NOMO-1 (cell line): ENCODE results near the gene BAG3.
A peak's percentile ranks its signal among the peaks of the same experiment; 100 is the strongest.
"Not testable (repeated sequence)": the region's sequence is repeated elsewhere in the genome, so short reads cannot be mapped to it uniquely, and the experiment has no call there.

Experiments
- DNase-seq, 2 experiments: peaks; one replicate each; lab custom pipeline; 2025; ENCODE audit not compliant: unreplicated experiment in 2 of 2; lab: John Stamatoyannopoulos, UW

Gene BAG3

DNA sequence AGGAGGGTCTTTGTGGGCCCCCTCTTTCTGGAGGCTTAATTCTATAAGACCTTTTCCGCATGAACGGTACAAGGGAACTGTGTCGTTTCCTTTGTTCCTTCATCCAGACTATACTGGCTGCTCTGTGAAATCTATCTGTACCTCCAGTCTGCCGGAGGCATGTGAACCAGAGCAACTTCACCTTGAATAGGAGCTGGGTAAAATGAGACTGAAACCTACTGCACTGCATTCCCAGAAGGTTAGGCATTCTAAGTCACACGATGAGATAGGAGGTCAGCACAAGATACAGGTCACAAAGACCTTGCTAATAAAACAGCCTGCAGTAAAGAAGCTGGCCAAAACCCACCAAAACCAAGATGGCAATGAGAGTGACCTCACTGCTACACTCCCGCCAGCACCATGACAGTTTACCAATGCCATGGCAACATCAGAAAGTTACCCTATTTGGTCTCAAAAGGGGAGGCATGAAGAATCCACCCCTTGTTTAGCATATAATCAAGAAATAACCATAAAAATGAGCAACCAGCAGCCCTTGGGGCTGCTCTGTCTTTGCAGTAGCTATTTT, 37.9 kb downstream of the BAG3 start:
- DNase-seq: no peak

DNA sequence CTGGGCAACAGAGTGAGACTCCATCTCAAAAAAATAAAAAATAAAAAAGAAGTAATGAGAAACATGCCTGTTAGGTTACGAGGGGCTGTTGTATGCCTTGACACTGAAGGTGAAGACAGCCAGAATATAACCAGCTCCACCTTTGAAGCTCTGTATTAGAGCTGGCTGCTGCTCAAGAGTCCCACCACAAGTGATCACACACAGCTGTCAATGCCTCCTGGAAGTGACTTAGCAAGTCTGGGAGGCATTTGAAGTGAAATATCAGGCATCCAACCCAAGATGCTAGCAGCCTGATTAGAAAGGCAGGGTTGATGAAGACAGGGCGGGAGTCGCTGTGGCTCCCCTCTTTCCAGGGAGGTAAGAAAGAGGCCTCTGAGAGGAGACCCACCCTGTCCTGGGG, 40.5 kb downstream of the BAG3 start:
- DNase-seq: no peak

DNA sequence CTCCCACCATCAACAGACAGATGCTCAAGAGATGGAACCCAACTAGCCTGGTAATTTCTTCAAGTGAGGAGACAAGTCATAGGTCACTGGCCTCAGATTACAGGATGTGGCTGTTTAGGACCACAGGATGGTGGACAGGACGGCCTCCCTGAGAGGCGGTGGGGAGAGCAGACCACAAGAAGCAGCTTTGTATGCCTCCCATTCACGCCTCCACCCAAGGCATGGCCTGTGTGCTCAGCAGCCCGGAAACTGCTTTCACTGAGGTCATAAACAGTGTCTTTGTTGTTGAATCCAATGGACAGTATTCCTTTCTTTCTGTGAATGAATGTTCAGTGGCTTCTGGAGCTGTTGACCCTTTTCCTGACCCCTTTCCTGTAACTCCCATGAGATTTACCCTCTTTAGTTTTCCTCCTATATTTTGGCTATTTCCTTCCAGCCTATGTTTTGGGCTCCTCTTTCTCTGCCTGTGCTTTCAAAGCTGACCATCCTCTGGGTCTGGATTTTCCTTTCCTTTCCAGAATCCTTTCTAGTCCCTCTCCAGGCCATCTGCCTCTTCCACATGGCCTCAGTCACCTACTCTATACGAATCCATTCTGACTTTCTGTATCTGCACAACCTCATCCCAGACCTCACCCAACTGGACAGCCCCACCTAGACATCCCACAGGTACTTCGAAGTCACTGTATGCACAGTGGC, 42.2 kb downstream of the BAG3 start:
- no peak for DNase-seq

DNA sequence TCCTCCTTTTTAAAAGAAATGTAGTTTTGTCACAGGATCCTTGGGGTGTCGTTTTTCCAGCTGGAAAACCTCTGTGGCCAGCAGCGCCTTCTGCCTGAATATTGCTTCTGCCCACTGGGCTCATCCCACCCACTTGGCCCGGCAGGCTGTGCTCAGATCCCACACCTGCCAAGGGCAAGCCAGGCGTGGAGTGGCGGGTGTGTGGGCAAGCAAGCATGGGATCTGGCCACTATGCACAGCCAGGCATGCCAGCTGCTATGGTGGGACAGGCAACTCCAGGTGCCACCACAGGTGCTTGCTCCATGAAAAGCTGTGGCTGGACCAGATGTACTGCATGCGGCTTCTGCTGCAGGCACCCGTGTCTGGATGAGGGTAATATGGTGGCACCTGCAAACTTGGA, 43.4 kb downstream of the BAG3 start:
- DNase-seq: no peak

DNA sequence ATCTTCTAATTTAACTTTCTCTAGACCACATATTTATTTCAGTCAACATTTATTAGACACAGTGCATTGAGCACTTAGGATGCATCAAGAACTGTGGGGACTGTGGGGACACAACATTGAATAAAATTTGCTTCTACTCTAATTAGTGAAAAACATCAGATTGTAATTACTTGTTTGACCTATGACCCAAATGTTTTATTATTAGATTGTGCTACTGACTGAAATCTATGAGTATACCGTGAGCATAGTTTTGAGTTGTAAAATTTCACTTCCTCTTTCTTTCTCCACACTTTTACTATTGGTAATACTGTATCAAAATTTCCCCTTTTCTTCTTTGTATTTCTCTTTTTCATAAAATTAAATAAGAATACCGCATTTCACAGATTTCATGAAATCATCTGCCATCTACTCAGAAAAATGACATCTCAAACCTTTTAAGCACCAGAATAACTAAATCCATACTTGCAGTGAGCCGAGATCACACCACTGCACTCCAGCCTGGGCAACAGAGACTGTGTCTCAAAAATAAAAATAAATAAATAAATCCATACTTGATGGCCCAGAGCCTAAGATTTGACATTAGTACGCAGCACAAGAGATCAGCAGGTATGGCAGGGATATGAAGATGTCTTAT, 49.3 kb downstream of the BAG3 start:
- peak in 1 of 2 experiments; percentile 87 for DNase-seq

DNA sequence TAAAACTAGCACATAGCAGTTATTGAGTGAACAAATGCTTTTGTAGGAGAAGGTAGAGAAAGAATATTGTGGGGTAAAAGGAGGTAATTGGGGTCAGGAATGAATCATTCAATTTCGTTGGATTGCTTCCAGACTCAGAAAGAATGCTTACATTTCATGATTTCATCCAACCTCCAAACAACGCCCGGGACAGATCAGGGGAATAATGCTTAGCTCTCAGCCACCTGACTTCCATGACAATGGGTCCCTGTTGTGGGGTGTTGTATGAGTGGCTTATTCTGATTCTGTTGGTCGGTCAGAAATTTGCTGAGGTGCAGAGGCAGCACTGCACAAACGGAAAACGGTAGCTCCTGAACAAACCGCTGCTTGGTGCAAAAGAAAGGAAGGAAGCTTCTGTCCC, 50.7 kb downstream of the BAG3 start:
- DNase-seq: no peak

DNA sequence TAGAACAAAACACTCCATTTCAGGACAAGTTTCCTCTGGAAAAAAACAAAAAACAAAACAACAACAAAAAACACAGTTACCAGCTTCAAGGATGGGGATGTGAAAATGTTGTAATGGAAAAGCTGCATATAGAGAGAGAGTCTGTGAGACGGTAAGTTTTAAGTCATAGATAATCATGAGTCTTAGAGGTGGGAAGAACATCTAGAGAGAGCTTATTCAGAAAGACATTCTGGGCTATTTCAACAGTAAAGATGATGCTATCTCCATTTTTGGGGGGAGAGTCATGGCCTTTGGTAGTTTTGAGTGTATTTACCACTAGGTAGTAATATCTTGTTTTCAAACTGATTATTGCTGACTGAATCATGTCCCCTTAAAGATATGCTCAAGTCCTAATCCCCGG, 51.4 kb downstream of the BAG3 start:
- DNase-seq: no peak

DNA sequence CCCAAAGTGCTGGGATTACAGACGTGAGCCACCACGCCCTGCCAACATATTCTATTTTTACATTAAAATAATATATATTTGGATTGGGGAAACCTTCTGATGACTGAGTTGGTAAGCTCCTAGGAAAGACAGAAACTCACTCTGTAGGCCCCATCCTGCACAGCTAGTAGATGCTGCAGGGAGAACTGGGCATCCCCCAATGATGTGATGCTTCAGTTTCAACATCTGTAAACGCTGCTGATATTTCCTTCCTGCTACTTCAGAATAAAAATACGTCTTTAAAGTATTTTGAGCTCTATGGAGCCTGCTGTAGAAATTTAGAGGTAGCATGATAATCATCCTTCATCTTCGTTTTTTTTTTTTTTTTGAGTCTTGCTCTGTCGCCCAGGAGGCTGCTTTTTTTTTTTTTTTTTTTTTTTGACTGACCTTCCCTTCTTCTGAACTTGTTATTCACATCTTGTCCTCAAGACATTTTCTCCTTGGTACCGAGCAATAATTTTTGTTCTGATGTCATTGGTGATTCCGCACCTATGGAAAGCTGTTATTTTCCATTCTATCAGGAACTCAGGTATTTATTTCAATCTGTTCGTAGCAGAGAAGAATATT, 52.8 kb downstream of the BAG3 start:
- no peak for DNase-seq

DNA sequence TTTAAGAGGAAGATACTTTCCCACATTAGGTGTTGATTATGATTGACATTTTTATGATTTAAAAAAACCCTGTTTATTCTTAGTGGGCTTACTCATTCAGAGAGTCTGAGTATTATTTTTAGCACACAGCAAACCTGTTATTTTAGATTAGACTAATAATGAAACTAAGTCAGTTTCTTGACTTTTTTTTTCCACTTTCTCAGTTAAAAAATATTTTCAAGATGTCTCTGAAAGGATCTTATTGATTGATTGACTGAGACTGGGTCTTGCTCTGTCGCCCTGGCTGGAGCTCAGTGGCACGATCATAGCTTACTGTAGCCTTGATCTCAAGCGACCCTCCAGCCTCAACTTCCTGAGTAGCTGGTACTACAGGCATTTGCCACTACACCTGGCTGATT, 54.3 kb downstream of the BAG3 start:
- DNase-seq: peak in 1 of 2 experiments; percentile 7

DNA sequence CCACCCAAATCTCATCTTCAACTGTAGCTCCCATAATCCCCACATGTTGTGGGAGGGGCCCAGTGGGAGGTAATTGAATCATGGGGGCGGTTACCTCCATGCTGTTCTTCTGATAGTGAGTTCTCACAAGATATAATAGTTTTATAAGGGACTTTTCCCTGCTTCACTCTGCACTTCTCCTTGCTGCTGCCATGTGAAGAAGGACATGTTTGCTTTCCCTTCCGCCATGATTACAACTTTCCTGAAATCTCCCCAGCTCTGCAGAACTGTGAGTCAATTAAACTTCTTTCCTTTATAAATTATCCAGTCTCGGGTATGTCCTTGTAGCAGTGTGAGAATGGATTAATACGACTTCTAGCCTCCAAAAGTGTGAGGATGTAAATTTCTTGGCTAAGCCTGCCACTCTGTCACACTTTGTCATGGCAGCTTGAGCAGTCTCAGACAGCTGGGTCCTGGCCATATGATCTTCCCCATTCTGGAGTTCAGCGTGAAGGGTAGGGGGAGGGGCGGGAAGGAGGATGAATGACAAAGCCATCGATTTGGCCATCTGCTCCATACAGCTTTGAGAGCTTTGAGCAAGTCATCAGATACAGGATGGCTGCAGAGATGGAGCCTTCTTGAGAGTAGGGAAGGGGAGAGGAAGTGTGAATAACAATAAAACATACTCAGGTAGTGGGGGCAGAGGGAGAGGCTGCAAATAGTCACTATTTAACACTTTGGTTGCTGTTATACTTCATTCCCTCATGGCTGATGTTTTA, 55.5 kb downstream of the BAG3 start:
- DNase-seq: no peak

DNA sequence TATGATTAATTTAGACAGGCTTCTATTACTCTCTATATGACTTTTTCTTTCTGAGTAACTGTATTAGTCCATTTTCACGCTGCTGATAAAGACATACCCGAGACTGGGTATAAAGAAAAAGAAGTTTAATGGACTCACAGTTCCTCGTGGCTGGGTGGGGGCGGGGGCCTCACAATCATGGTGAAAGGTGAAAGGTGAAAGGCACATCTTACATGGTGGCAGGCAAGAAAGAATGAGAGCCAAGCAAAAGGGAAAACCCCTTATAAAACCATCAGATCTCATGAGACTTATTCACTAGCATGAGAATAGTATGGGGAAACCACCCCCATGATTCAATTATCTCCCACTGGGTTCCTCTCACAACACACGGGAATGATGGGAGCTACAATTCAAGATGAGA, 56.2 kb downstream of the BAG3 start:
- not testable (repeated sequence) for DNase-seq

DNA sequence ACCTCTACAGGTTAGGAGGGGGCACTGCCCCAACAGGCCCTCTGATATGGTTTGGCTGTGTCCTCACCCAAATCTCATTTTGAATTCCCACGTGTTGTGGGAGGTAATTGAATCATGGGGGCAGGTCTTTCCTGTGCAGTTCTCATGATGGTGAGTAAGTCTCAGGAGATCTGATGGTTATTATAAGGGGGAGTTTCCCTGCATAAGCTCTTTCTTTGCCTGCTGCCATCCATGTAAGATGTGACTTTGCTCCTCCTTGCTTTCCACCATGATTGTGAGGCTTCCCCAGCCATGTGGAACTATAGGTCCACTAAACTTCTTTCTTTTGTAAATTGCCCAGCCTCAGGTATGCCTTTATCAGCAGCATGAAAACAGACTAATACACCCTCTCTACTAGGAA, 59.8 kb downstream of the BAG3 start:
- not testable (repeated sequence) for DNase-seq

DNA sequence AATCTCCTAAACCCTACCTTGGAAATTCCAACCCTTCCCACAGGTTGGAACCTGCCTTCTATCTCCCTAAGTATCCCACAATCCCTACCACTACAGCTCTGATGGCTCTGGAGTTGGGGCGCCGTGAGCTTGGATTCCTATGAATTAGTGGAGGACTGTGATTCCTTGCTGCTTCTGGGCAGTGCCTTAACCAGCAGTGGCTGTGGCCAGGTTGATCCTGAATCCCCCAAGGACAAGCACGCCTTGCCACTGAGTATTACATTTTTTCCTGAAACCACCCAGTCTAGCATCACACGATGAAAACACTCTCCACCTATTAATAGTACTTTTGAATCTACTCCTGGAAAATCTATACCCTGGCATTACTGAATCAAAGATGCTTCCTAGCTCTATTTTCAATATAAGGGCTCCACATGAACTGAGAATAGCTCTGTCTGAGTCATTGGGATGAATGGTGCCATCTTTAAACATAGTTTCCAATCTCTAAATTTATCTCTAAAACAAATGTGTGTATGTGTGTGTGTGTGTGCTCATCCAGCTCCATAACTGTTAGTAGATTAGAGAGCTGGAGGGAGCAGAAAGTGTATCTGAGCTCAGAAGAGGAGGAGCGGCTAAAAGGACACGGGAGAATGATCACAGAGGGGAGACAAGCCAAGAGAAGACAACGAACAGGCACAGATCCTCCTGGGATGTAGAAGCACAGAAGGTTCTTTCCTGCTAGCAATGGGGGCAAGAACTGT, 62.7 kb downstream of the BAG3 start:
- DNase-seq: no peak

DNA sequence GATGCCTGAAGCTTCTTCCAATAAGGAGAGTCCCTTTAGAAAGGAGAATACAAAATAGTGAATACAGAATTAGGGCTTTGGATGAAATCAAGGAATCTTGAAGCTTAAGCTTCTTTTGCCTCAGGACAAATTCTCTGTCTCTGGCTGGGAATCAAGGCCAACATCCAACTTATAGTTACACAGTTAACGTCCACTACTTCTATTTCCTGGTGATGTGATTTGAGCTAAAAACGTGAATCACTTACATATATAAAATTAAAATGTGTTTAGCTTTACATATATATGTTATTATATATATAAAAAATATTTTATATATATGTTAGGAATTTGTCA, 63.3 kb downstream of the BAG3 start:
- no peak for DNase-seq

DNA sequence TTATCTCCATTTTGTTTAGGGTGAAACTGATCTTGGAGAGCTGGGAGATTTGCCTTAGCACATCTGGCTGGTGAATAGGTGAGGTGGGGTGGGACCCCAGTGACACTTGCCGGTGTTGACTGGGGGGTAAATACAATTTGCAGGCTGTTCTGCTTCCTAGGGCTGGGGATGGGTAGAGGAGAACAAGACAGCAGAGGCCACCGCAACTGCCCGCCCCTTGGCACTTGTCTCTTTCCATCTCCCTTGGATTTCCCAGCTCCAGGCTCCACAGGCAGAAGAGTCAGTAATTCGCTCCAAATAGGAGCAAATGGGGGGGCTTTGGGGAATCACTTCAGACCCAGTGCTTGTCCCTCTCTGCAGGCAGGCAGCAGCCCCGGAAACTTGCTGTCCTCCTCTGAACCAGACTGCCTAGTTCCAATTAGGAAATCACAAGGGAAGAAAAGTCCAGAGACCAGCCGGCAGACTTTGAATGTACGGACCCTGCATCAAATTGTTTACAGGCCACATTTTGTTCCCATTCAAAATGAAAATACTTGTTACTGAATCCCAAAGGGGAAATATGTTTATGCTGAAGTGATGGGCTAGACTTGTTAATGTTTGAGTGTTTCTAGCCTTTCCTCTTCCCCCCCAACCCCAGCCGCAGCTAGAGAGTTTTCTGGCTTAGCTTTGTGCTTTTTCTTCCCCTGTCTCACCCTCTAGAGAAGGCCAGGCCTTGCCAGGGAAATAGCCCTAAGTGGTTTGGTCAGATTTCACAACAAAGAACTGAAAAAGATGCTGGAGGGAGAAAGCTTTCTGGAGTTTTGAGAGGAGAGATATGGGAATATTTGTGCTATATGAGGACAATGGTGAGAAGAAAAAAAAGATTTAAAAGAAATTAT, 64.7 kb downstream of the BAG3 start:
- no peak for DNase-seq

DNA sequence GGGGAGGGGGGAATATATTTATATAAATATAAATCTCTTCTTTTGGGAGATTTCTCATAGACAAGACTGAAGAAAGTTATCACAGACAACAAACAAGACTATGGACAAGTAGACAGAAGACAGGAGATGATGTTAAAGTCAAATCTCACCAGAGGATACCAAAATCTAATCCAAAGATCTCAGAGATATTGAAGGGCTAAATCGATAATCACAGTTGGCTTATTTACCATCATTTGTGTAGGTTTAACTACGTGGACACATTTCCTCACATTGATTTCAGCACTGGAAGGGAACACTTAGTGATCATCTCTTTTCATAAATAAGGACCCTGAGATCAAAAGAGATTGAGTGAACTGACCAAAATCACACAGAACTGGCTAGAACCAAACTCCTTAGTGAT, 72.0 kb downstream of the BAG3 start:
- DNase-seq: no peak

DNA sequence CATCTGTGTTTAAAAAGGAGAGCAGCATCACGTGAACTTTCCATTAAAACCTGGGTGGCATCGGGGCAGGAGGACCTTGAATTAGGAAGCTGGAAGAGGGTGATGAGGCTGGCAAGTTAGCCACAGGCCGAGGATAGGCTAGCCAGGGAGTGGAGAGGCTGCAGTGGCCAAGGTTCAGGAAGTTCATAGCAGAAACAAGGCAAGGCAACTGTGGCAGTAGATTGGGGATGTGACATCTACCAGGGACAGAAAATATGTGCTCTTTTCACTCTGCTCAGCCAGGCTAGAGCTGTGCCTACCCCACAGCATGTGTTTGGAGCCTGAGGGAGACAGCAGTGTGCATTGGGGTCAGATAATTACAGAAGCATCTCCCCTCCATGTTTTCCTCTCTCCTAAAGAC, 72.4 kb downstream of the BAG3 start:
- no peak for DNase-seq

DNA sequence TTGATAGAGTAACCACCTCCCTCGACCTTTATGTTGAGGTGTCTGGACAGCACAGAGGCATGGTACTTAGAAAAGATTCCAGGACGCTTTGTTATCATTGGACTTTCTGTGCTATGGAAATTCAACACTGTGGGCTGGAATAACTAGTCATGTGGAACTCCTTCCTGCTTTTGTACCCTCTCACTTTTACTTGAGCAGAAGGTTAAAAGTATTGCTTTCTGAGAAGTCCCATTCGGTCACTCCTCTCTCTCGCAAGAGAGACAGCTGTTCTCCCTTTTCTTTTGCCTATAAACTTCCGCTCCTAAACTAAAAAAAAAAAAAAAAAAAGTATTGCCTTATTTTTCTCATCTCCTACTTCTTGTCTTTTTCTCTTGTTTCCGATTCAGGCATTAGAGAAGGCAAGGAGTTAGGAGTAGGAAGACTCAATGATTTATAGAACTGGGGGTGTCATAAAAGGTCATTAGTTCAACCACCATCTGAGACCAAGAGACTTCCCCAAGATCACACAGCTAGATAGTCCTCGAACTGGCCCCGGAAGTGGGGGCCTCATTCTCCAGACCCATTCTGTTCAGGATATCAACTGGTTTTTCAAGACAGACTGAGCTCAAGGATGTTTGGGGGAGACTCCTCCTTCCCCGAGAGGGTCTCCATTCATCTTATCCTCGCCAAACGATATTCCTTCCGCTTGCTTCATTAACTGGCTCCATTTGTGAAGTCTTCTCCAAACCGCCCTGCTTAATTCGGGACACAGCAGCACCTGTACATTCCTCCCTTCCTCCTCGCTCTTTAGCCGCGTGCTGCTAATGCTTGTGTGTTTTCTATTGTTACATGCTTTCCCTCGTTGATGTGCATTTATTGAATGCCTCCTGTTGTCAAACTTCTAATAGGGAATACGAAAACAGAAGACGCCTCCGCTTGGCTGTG, 73.7 kb downstream of the BAG3 start:
- peak; percentile 34 to 40 for DNase-seq

DNA sequence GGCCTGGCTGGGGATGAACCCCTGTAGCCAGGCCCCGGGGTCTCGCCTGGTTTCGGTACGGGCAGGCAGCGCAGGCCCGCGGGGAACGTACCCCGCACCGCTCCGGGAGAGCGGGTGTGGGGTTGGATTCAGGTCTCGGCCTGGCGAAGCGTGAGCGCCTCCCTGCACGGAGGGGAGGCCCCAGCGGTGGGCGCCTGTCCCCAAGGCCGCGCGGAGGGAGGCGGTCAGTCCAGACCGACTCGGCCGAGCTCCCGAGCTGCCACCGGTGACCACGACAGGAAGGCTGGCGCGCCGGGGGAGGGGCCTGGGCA, 74.3 kb downstream of the BAG3 start:
- DNase-seq: no peak
